NCI-H460 (cell line): ENCODE measurements around the gene TDRKH. TPM values are rescaled to one million over a fixed set of nuclear protein-coding genes. Genes with fewer than 3 reads are reported as not detected.
"Not testable (repeated sequence)": the region's sequence is repeated elsewhere in the genome, so short reads cannot be mapped to it uniquely, and the experiment has no call there.

ENCODE experiments used
- DNase-seq: peaks from one replicate; pipeline ENCODE4 v3.0.0-alpha.2; 2016; ENCODE audit warnings: low read depth; ENCODE audit errors: extremely low read depth
- total RNA-seq: library from RNA; depleted of rRNA; stranded (reverse); fragments of >200 nt; shearing (Covaris generic); gene quantifications from 2 replicates; pipeline ENCODE4 v1.2.3, GENCODE V29; 2014

The TDRKH gene
- total RNA-seq, 1 experiment from 2014 or later: 10.9 TPM

- no peak for DNase-seq
Observed at GRCh38 chr1:151805066-151805820, 14.9 kb upstream of the TDRKH start, which contains the start of gene LINGO4. LINGO4 (minus strand) TSS chr1:151805419; CDS start chr1:151802704, 2,715 bp downstream.

GRCh38 chr1:151803915-151804314 is 13.6 kb upstream of the TDRKH start:
- no peak for DNase-seq

GRCh38 chr1:151803164-151803563 is 12.9 kb upstream of the TDRKH start:
- DNase-seq: no peak

- DNase-seq: no peak
Observed at GRCh38 chr1:151802372-151802771, 12.1 kb upstream of the TDRKH start.

GRCh38 chr1:151801846-151802245 is 11.5 kb upstream of the TDRKH start:
- DNase-seq: no peak

GRCh38 chr1:151801310-151801820 is 11.1 kb upstream of the TDRKH start:
- DNase-seq: no peak

GRCh38 chr1:151800830-151801229 is 10.5 kb upstream of the TDRKH start:
- no peak for DNase-seq

GRCh38 chr1:151799179-151800022 is 9.1 kb upstream of the TDRKH start:
- no peak for DNase-seq

GRCh38 chr1:151798571-151798970 is 8.3 kb upstream of the TDRKH start:
- no peak for DNase-seq

- no peak for DNase-seq
Observed at GRCh38 chr1:151790940-151791651, 796 bp upstream of the TDRKH start.

GRCh38 chr1:151787689-151788088 is 2.6 kb downstream of the TDRKH start:
- DNase-seq: no peak

- DNase-seq: no peak
Observed at GRCh38 chr1:151783796-151784195, 6.5 kb downstream of the TDRKH start.

GRCh38 chr1:151782741-151783140 is 7.6 kb downstream of the TDRKH start:
- DNase-seq: no peak

- DNase-seq: not testable (repeated sequence)
Observed at GRCh38 chr1:151782026-151782425, 8.3 kb downstream of the TDRKH start.

GRCh38 chr1:151780736-151781135 is 9.6 kb downstream of the TDRKH start:
- DNase-seq: not testable (repeated sequence)

GRCh38 chr1:151779852-151780251 is 10.4 kb downstream of the TDRKH start:
- DNase-seq: no peak

GRCh38 chr1:151777317-151777716 is 13.0 kb downstream of the TDRKH start:
- no peak for DNase-seq

GRCh38 chr1:151776665-151777062 is 13.6 kb downstream of the TDRKH start:
- DNase-seq: no peak

GRCh38 chr1:151775894-151776664 is 14.2 kb downstream of the TDRKH start:
- no peak for DNase-seq

GRCh38 chr1:151774256-151774922 is 15.9 kb downstream of the TDRKH start:
- no peak for DNase-seq
